GM23338 (cell line): ENCODE data around the gene SF3B2. TPM values are rescaled to one million over a fixed set of nuclear protein-coding genes. Genes with fewer than 3 reads are reported as not detected.

Experiments
- ATAC-seq: fragments of 200-7000 bp; cut with Tn5 transposase; 3 replicates; pipeline ENCODE4 v1.9.1; 2020
- DNase-seq: peaks from one replicate; pipeline ENCODE4 v3.0.0-alpha.2; 2015; ENCODE audit warnings: low spot score
- H2AFZ ChIP-seq: fragments of 200-600 bp; sonication (generic); 2 replicates; pipeline ENCODE4 v1.8.0; 2016; ENCODE audit warnings: antibody characterized with exemption, mild to moderate bottlenecking, moderate library complexity
- H3F3A ChIP-seq: fragments of 200-600 bp; sonication (generic); replicated peaks from 2 replicates; pipeline ENCODE4 v1.8.0; 2017; ENCODE audit warnings: antibody characterized with exemption, mixed run types, low read depth
- H3K27ac ChIP-seq: fragments of 200-600 bp; sonication (generic); 2 replicates; pipeline ENCODE4 v1.6.1; 2016; ENCODE audit warnings: low read depth
- H3K27me3 ChIP-seq: fragments of 200-600 bp; sonication (generic); 2 replicates; pipeline ENCODE4 v1.8.0; 2016; ENCODE audit warnings: mild to moderate bottlenecking, mixed run types, moderate library complexity; ENCODE audit not compliant: insufficient read depth
- H3K36me3 ChIP-seq: fragments of 200-600 bp; sonication (generic); 2 replicates; pipeline ENCODE4 v1.8.0; 2016; ENCODE audit warnings: mild to moderate bottlenecking; ENCODE audit not compliant: insufficient read depth
- H3K4me1 ChIP-seq: fragments of 200-600 bp; sonication (generic); 2 replicates; pipeline ENCODE4 v1.8.0; 2016; ENCODE audit warnings: mild to moderate bottlenecking, moderate library complexity; ENCODE audit not compliant: insufficient read depth
- H3K4me2 ChIP-seq: fragments of 200-600 bp; sonication (generic); 2 replicates; pipeline ENCODE4 v1.7.1; 2017; ENCODE audit warnings: mixed run types
- H3K4me3 ChIP-seq: fragments of 200-600 bp; sonication (generic); 2 replicates; pipeline ENCODE4 v1.6.1; 2016; ENCODE audit warnings: mixed run types
- H3K79me2 ChIP-seq: fragments of 200-600 bp; sonication (generic); replicated peaks from 2 replicates; pipeline ENCODE4 v1.8.0; 2017; ENCODE audit warnings: mild to moderate bottlenecking; ENCODE audit not compliant: insufficient read depth
- H3K9me2 ChIP-seq: fragments of 200-600 bp; sonication (generic); 2 replicates; pipeline ENCODE4 v1.8.0; 2017; ENCODE audit not compliant: insufficient read depth
- H4K20me1 ChIP-seq: fragments of 200-600 bp; sonication (generic); replicated peaks from 2 replicates; pipeline ENCODE4 v1.8.0; 2017; ENCODE audit warnings: mild to moderate bottlenecking; ENCODE audit not compliant: insufficient read depth
- H3K27ac Mint-ChIP-seq: 2 replicates; pipeline ENCODE4 v1.8.0; 2020; ENCODE audit warnings: inconsistent platforms, mild to moderate bottlenecking, moderate library complexity, mixed read lengths
- H3K27me3 Mint-ChIP-seq: 3 replicates; pipeline ENCODE4 v1.8.0; 2022; ENCODE audit warnings: low read depth, mild to moderate bottlenecking, moderate library complexity, mixed read lengths, inconsistent platforms; ENCODE audit not compliant: insufficient read depth, poor library complexity
- H3K36me3 Mint-ChIP-seq: 3 replicates; pipeline ENCODE4 v1.8.0; 2021; ENCODE audit warnings: low read depth, mild to moderate bottlenecking, inconsistent platforms, moderate library complexity, mixed read lengths
- H3K4me1 Mint-ChIP-seq: 3 replicates; pipeline ENCODE4 v1.8.0; 2020; ENCODE audit warnings: mild to moderate bottlenecking, inconsistent platforms, mixed read lengths
- H3K4me3 Mint-ChIP-seq: 3 replicates; pipeline ENCODE4 v1.8.0; 2021; ENCODE audit warnings: moderate library complexity, mild to moderate bottlenecking, inconsistent platforms, mixed read lengths
- H3K9me3 Mint-ChIP-seq: 3 replicates; pipeline ENCODE4 v1.8.0; 2020; ENCODE audit warnings: moderate library complexity, mild to moderate bottlenecking, inconsistent platforms, mixed read lengths
- EZH2phosphoT487 ChIP-seq: fragments of 200-600 bp; sonication (generic); IDR thresholded peaks from one replicate; pipeline ENCODE4 v1.8.1; 2018; ENCODE audit warnings: antibody characterized with exemption; ENCODE audit not compliant: unreplicated experiment
- POLR2AphosphoS5 ChIP-seq: IDR thresholded peaks from 2 replicates; pipeline ENCODE4 v1.6.1; 2016; ENCODE audit warnings: antibody characterized with exemption, low read depth
- polyA plus RNA-seq: library from polyadenylated mRNA; unstranded; fragments of >200 nt; fragmentation: Nextera tagmentation; extraction: Ambion mirVana; gene quantifications from 2 replicates; pipeline ENCODE4 v1.2.1, GENCODE V29; 2016
- total RNA-seq: library from RNA; depleted of rRNA; stranded (reverse); fragments of >200 nt; shearing (Covaris generic); gene quantifications from 2 replicates; pipeline ENCODE4 v1.2.3, GENCODE V29; 2014
- TF ChIP-seq, protein P1 (sequence below): IDR thresholded peaks from one replicate; pipeline ENCODE4 v1.6.1; 2018; ENCODE audit warnings: antibody characterized with exemption; ENCODE audit not compliant: unreplicated experiment
- TF ChIP-seq, protein P2 (sequence below): fragments of 250-450 bp; sonication (Bioruptor Pico); IDR thresholded peaks from 2 replicates; pipeline ENCODE4 v1.5.0; 2020; ENCODE audit warnings: mild to moderate bottlenecking, moderate library complexity

The SF3B2 gene
- total and polyA plus RNA-seq, 2 experiments from 2014 or later, result 173 to 180 TPM

DNA sequence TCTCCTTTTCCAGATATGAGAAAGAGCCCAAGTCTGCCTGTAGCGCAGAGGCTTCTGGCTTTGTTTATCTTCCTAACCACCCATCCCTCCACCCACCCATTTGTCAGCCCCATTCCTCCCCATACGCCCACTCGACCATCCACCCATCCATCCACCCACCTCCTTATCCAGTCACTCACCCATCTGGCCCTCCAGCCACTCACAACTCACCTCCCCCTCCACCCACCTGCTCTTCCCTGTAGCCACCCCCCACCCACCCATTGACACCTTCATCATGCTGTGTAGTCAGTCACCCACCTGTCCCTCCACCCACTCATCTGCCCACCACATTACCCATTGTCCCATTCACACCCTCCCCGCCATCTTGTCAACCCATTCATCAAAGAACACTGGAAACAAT, 34.8 kb upstream of the SF3B2 start:
- Histone ChIP-seq H3K4me3 (no peak overlapping the region), H2AFZ (no peak overlapping the region), H3K27me3 (peaks cover 9% of the 10 kb centered on the region; the same call in 1 of the 2 replicates), H3K4me1 (no peaks in the 10 kb centered on the region), H3K9me2 (no peaks in the 10 kb centered on the region), H3K27ac (no peak overlapping the region), H3F3A (no peaks in the 10 kb centered on the region), H4K20me1 (no peaks in the 10 kb centered on the region), H3K36me3 (no peaks in the 10 kb centered on the region), H3K4me2 (no peak overlapping the region), H3K79me2 (no peaks in the 10 kb centered on the region)
- no peak for DNase-seq
- no peaks in the 10 kb centered on the region for H3K9me3 Mint-ChIP-seq
- H3K27ac Mint-ChIP-seq, result no peak overlapping the region
- no peak overlapping the region for H3K4me3 Mint-ChIP-seq
- no peak for ATAC-seq
- H3K27me3 Mint-ChIP-seq, result peaks cover 13% of the 10 kb centered on the region
- TF ChIP-seq POLR2AphosphoS5, result no peak
- TF ChIP-seq, protein P1, sequence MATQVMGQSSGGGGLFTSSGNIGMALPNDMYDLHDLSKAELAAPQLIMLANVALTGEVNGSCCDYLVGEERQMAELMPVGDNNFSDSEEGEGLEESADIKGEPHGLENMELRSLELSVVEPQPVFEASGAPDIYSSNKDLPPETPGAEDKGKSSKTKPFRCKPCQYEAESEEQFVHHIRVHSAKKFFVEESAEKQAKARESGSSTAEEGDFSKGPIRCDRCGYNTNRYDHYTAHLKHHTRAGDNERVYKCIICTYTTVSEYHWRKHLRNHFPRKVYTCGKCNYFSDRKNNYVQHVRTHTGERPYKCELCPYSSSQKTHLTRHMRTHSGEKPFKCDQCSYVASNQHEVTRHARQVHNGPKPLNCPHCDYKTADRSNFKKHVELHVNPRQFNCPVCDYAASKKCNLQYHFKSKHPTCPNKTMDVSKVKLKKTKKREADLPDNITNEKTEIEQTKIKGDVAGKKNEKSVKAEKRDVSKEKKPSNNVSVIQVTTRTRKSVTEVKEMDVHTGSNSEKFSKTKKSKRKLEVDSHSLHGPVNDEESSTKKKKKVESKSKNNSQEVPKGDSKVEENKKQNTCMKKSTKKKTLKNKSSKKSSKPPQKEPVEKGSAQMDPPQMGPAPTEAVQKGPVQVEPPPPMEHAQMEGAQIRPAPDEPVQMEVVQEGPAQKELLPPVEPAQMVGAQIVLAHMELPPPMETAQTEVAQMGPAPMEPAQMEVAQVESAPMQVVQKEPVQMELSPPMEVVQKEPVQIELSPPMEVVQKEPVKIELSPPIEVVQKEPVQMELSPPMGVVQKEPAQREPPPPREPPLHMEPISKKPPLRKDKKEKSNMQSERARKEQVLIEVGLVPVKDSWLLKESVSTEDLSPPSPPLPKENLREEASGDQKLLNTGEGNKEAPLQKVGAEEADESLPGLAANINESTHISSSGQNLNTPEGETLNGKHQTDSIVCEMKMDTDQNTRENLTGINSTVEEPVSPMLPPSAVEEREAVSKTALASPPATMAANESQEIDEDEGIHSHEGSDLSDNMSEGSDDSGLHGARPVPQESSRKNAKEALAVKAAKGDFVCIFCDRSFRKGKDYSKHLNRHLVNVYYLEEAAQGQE, result no peak
- TF ChIP-seq, protein P2, sequence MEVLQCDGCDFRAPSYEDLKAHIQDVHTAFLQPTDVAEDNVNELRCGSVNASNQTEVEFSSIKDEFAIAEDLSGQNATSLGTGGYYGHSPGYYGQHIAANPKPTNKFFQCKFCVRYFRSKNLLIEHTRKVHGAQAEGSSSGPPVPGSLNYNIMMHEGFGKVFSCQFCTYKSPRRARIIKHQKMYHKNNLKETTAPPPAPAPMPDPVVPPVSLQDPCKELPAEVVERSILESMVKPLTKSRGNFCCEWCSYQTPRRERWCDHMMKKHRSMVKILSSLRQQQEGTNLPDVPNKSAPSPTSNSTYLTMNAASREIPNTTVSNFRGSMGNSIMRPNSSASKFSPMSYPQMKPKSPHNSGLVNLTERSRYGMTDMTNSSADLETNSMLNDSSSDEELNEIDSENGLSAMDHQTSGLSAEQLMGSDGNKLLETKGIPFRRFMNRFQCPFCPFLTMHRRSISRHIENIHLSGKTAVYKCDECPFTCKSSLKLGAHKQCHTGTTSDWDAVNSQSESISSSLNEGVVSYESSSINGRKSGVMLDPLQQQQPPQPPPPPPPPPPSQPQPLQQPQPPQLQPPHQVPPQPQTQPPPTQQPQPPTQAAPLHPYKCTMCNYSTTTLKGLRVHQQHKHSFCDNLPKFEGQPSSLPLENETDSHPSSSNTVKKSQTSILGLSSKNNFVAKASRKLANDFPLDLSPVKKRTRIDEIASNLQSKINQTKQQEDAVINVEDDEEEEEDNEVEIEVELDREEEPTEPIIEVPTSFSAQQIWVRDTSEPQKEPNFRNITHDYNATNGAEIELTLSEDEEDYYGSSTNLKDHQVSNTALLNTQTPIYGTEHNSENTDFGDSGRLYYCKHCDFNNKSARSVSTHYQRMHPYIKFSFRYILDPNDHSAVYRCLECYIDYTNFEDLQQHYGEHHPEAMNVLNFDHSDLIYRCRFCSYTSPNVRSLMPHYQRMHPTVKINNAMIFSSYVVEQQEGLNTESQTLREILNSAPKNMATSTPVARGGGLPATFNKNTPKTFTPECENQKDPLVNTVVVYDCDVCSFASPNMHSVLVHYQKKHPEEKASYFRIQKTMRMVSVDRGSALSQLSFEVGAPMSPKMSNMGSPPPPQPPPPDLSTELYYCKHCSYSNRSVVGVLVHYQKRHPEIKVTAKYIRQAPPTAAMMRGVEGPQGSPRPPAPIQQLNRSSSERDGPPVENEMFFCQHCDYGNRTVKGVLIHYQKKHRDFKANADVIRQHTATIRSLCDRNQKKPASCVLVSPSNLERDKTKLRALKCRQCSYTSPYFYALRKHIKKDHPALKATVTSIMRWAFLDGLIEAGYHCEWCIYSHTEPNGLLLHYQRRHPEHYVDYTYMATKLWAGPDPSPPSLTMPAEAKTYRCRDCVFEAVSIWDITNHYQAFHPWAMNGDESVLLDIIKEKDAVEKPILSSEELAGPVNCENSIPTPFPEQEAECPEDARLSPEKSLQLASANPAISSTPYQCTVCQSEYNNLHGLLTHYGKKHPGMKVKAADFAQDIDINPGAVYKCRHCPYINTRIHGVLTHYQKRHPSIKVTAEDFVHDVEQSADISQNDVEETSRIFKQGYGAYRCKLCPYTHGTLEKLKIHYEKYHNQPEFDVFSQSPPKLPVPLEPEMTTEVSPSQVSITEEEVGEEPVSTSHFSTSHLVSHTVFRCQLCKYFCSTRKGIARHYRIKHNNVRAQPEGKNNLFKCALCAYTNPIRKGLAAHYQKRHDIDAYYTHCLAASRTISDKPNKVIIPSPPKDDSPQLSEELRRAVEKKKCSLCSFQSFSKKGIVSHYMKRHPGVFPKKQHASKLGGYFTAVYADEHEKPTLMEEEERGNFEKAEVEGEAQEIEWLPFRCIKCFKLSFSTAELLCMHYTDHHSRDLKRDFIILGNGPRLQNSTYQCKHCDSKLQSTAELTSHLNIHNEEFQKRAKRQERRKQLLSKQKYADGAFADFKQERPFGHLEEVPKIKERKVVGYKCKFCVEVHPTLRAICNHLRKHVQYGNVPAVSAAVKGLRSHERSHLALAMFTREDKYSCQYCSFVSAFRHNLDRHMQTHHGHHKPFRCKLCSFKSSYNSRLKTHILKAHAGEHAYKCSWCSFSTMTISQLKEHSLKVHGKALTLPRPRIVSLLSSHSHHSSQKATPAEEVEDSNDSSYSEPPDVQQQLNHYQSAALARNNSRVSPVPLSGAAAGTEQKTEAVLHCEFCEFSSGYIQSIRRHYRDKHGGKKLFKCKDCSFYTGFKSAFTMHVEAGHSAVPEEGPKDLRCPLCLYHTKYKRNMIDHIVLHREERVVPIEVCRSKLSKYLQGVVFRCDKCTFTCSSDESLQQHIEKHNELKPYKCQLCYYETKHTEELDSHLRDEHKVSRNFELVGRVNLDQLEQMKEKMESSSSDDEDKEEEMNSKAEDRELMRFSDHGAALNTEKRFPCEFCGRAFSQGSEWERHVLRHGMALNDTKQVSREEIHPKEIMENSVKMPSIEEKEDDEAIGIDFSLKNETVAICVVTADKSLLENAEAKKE (CRISPR knock-in tag), result no peak
- no peak for TF ChIP-seq EZH2phosphoT487
- no peaks in the 10 kb centered on the region for H3K4me1 Mint-ChIP-seq
- H3K36me3 Mint-ChIP-seq, result no peaks in the 10 kb centered on the region
